DOHH2 (cell line): ENCODE data around the gene CDKL4.

ENCODE experiments used
- H3F3A ChIP-seq: fragments of 200-600 bp; sonication (generic), shearing (Covaris generic); 2 replicates; pipeline ENCODE4 v1.6.0; 2016; ENCODE audit warnings: antibody characterized with exemption, mild to moderate bottlenecking; ENCODE audit not compliant: control insufficient read depth, insufficient read depth
- H3K27ac ChIP-seq: fragments of 200-600 bp; sonication (generic); 2 replicates; pipeline ENCODE4 v1.5.1; 2014; ENCODE audit warnings: low read depth, mild to moderate bottlenecking, low read length, moderate library complexity
- H3K27me3 ChIP-seq: fragments of 200-600 bp; sonication (generic); 2 replicates; pipeline ENCODE4 v1.6.1; 2014; ENCODE audit warnings: mild to moderate bottlenecking, low read length, mixed read lengths; ENCODE audit not compliant: control insufficient read depth
- H3K36me3 ChIP-seq: fragments of 200-600 bp; sonication (generic); 2 replicates; pipeline ENCODE4 v1.6.1; 2014; ENCODE audit warnings: mild to moderate bottlenecking, low read length, moderate library complexity, mixed read lengths; ENCODE audit not compliant: control insufficient read depth
- H3K4me1 ChIP-seq: fragments of 200-600 bp; sonication (generic); 2 replicates; pipeline ENCODE4 v1.6.1; 2014; ENCODE audit warnings: mild to moderate bottlenecking, low read length, mixed read lengths; ENCODE audit not compliant: control insufficient read depth
- H3K4me2 ChIP-seq: fragments of 200-600 bp; sonication (generic); 2 replicates; pipeline ENCODE4 v1.6.0; 2014; ENCODE audit warnings: mild to moderate bottlenecking, low read length, moderate library complexity
- H3K4me3 ChIP-seq: fragments of 200-600 bp; sonication (generic); 2 replicates; pipeline ENCODE4 v1.5.1; 2014; ENCODE audit warnings: mild to moderate bottlenecking, low read length, mixed read lengths
- H3K79me2 ChIP-seq: fragments of 200-600 bp; sonication (generic); 2 replicates; pipeline ENCODE4 v1.6.1; 2014; ENCODE audit warnings: mild to moderate bottlenecking, low read length, mixed read lengths; ENCODE audit not compliant: control insufficient read depth
- H3K9me2 ChIP-seq: fragments of 200-600 bp; sonication (generic); replicated peaks from 2 replicates; pipeline ENCODE4 v1.6.1; 2014; ENCODE audit warnings: mild to moderate bottlenecking, low read length, mixed read lengths; ENCODE audit not compliant: control insufficient read depth
- H3K9me3 ChIP-seq: fragments of 200-600 bp; sonication (generic); 2 replicates; pipeline ENCODE4 v1.6.1; 2014; ENCODE audit warnings: antibody characterized with exemption, low read length, mixed read lengths; ENCODE audit not compliant: control insufficient read depth, insufficient read depth
- H4K20me1 ChIP-seq: fragments of 200-600 bp; sonication (generic); 2 replicates; pipeline ENCODE4 v1.6.0; 2014; ENCODE audit warnings: low read depth, mild to moderate bottlenecking, antibody characterized with exemption, low read length, moderate library complexity; ENCODE audit not compliant: control insufficient read depth, insufficient read depth
- EZH2phosphoT487 ChIP-seq: fragments of 200-600 bp; sonication (generic); IDR thresholded peaks from 2 replicates; pipeline ENCODE4 v1.6.1; 2017; ENCODE audit warnings: borderline replicate concordance, mild to moderate bottlenecking, antibody characterized with exemption, low read length, moderate library complexity, mixed read lengths
- TF ChIP-seq, protein P1 (sequence below): fragments of 200-600 bp; sonication (generic); IDR thresholded peaks from one replicate; pipeline ENCODE4 v1.5.1; 2014; ENCODE audit warnings: antibody characterized with exemption, mild to moderate bottlenecking, low read depth, low read length; ENCODE audit not compliant: poor library complexity, severe bottlenecking

Gene CDKL4

DNA sequence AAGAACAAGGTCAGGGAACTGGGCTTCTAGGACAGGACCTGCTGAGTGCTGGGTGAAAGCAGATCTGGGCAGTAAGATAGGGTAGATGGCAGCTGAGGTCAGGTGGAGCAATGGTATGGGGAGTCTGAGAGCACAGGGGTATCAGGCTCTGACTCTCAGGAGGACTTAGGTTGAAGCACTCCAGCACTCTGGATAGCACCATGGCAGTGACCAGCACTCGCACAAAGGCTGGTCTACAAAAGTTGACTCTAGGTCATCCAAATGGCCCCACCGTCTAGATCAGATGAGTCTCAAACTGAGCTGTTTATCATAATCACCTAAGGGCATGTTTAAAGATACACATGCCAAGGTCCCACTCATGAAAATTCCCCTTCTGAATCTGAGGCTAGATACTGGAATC lies 60.1 kb downstream of the CDKL4 start:
- H3F3A ChIP-seq: no peaks in the 10 kb centered on the region
- H3K36me3 ChIP-seq: no peaks in the 10 kb centered on the region
- H4K20me1 ChIP-seq: no peaks in the 10 kb centered on the region
- H3K4me2 ChIP-seq: no peak overlapping the region
- H3K9me3 ChIP-seq: no peaks in the 10 kb centered on the region
- no peak overlapping the region for H3K4me3 ChIP-seq
- H3K27me3 ChIP-seq: no peaks in the 10 kb centered on the region
- H3K9me2 ChIP-seq: no peaks in the 10 kb centered on the region; the same call in 1 of the 2 replicates
- H3K4me1 ChIP-seq: no peaks in the 10 kb centered on the region
- H3K27ac ChIP-seq: no peak overlapping the region
- no peaks in the 10 kb centered on the region for H3K79me2 ChIP-seq
- TF ChIP-seq, protein P1, sequence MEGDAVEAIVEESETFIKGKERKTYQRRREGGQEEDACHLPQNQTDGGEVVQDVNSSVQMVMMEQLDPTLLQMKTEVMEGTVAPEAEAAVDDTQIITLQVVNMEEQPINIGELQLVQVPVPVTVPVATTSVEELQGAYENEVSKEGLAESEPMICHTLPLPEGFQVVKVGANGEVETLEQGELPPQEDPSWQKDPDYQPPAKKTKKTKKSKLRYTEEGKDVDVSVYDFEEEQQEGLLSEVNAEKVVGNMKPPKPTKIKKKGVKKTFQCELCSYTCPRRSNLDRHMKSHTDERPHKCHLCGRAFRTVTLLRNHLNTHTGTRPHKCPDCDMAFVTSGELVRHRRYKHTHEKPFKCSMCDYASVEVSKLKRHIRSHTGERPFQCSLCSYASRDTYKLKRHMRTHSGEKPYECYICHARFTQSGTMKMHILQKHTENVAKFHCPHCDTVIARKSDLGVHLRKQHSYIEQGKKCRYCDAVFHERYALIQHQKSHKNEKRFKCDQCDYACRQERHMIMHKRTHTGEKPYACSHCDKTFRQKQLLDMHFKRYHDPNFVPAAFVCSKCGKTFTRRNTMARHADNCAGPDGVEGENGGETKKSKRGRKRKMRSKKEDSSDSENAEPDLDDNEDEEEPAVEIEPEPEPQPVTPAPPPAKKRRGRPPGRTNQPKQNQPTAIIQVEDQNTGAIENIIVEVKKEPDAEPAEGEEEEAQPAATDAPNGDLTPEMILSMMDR: no peak
- no peak for TF ChIP-seq EZH2phosphoT487

DNA sequence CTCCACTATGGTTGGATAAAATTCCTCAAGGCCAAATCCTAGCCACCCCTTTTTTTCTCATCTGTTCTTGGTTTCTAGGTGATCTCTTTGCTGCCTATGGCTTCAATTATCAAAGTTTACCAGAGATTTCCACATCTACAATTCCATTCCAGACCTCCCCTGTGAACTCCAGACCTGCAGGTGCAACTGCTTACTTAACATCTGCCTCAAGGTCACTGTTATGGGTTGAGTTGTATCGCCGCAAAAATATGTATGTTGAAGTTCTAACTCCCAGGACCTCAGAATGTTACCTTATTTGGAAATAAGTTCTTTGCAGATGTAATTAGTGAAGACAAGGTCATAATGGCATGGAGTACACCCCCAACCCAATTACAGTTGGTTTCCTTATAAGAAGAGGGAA lies 62.5 kb downstream of the CDKL4 start:
- Histone ChIP-seq H3K9me2 (no peaks in the 10 kb centered on the region; the same call in 1 of the 2 replicates), H3K36me3 (no peaks in the 10 kb centered on the region), H3F3A (no peaks in the 10 kb centered on the region), H3K4me3 (no peak overlapping the region), H3K4me1 (no peaks in the 10 kb centered on the region), H4K20me1 (no peaks in the 10 kb centered on the region), H3K79me2 (no peaks in the 10 kb centered on the region), H3K9me3 (no peaks in the 10 kb centered on the region), H3K27me3 (no peaks in the 10 kb centered on the region), H3K27ac (no peak overlapping the region), H3K4me2 (no peak overlapping the region)
- TF ChIP-seq EZH2phosphoT487: no peak
- TF ChIP-seq, protein P1: no peak

GRCh38 chr2:39179974-39180960 lies 63.5 kb downstream of the CDKL4 start:
- no peaks in the 10 kb centered on the region for H3K9me3 ChIP-seq
- H3K4me2 ChIP-seq: no peak overlapping the region
- H3K4me3 ChIP-seq: no peak overlapping the region
- H3K27me3 ChIP-seq: no peaks in the 10 kb centered on the region
- H3F3A ChIP-seq: no peaks in the 10 kb centered on the region
- no peaks in the 10 kb centered on the region; the same call in 1 of the 2 replicates for H3K9me2 ChIP-seq
- H3K27ac ChIP-seq: no peak overlapping the region
- no peak for TF ChIP-seq EZH2phosphoT487
- TF ChIP-seq, protein P1: no peak
- H4K20me1 ChIP-seq: no peaks in the 10 kb centered on the region
- H3K36me3 ChIP-seq: no peaks in the 10 kb centered on the region
- peaks cover 7% of the 10 kb centered on the region for H3K4me1 ChIP-seq
- no peaks in the 10 kb centered on the region for H3K79me2 ChIP-seq
